Astrocyte of the cerebellum (primary cell): Measurements from ENCODE around the gene CEP135.
"Not testable (repeated sequence)": the region's sequence is repeated elsewhere in the genome, so short reads cannot be mapped to it uniquely, and the experiment has no call there.

Experiments
- DNase-seq: peaks from one replicate; pipeline ENCODE4 v3.0.0-alpha.2; 2011; ENCODE audit warnings: low read depth
- H3K4me3 ChIP-seq: 2 replicates; pipeline ENCODE4 v1.5.1; 2011; ENCODE audit warnings: mild to moderate bottlenecking, low read depth, low read length, moderate library complexity
- CTCF ChIP-seq: IDR thresholded peaks from 2 replicates; pipeline ENCODE4 v1.5.1; 2012; ENCODE audit warnings: low read length, low read depth, moderate library complexity, mild to moderate bottlenecking; ENCODE audit errors: missing control alignments
- in situ Hi-C: cut with HindIII; loops from 2 replicates; pipeline ENCODE4 v1.10.0; 2017; ENCODE audit warnings: low sequenced_read_pairs

Gene CEP135

GRCh38 chr4:55927803-55928437 is 20.8 kb upstream of the CEP135 start:
- no peak for TF ChIP-seq CTCF
- in situ Hi-C loops: no loop called here
- no peak for DNase-seq
- no peak overlapping the region for H3K4me3 ChIP-seq

GRCh38 chr4:55928846-55929245 is 19.9 kb upstream of the CEP135 start:
- H3K4me3 ChIP-seq: no peak overlapping the region
- no peak for TF ChIP-seq CTCF
- in situ Hi-C loops: no loop called here
- no peak for DNase-seq

- TF ChIP-seq CTCF: no peak
- in situ Hi-C loops: no loop called here
- no peak overlapping the region for H3K4me3 ChIP-seq
- no peak for DNase-seq
These were observed 17.7 kb upstream of the CEP135 start for GRCh38 chr4:55931043-55931442.

GRCh38 chr4:55931833-55932232 is 16.9 kb upstream of the CEP135 start:
- no peak for DNase-seq
- in situ Hi-C loops: no loop called here
- H3K4me3 ChIP-seq: no peak overlapping the region
- no peak for TF ChIP-seq CTCF

- H3K4me3 ChIP-seq: no peak overlapping the region
- no peak for TF ChIP-seq CTCF
- in situ Hi-C loops: no loop called here
- no peak for DNase-seq
These were observed 16.2 kb upstream of the CEP135 start for GRCh38 chr4:55932511-55932910.

- in situ Hi-C loops: no loop called here
- no peak for TF ChIP-seq CTCF
- no peak overlapping the region for H3K4me3 ChIP-seq
- no peak for DNase-seq
These were observed 15.1 kb upstream of the CEP135 start for GRCh38 chr4:55933611-55934010.

- H3K4me3 ChIP-seq, in situ Hi-C loops: not testable (repeated sequence)
These were observed 12.8 kb upstream of the CEP135 start for GRCh38 chr4:55935907-55936306.

More at GRCh38 chr4:55935907-55936306, 12.8 kb upstream of the CEP135 start:
- not testable (repeated sequence) for DNase-seq
